Upper lobe of left lung (tissue), 4 donors: ENCODE results near the gene USP53.
"Not testable (repeated sequence)": the region's sequence is repeated elsewhere in the genome, so short reads cannot be mapped to it uniquely, and the experiment has no call there.

Experiments
- EP300 ChIP-seq, 4 donors: sonication (generic); formaldehyde crosslinking; IDR thresholded peaks; one replicate each; pipeline ENCODE4 v1.5.1; 2017; ENCODE audit warnings: antibody characterized with exemption in 4 of 4, control low read depth in 2 of 4
- POLR2A ChIP-seq, 4 donors: fragments of 450-650 bp; IDR thresholded peaks; one replicate each; pipeline ENCODE4 v1.5.1; 2016 to 2017; ENCODE audit warnings: antibody characterized with exemption in 4 of 4, mild to moderate bottlenecking in 2 of 4

GRCh38 chr4:119343293-119343692, 130.8 kb downstream of the USP53 start:
- not testable (repeated sequence) for TF ChIP-seq EP300, POLR2A (IDR thresholded peaks at IDR 0.05)
